Smooth muscle cell (in vitro differentiated cells): Measurements from ENCODE around the gene MPV17L2. TPM values are rescaled to one million over a fixed set of nuclear protein-coding genes. Genes with fewer than 3 reads are reported as not detected.

Experiments used
- DNase-seq: peaks from one replicate; lab custom pipeline; 2025; ENCODE audit not compliant: unreplicated experiment; lab: John Stamatoyannopoulos, UW
- H2AFZ ChIP-seq: fragments of 200-600 bp; sonication (generic); 2 replicates; pipeline ENCODE4 v1.6.0; 2016; ENCODE audit warnings: antibody characterized with exemption, low read depth, mild to moderate bottlenecking
- H3F3A ChIP-seq: fragments of 200-600 bp; sonication (generic); 2 replicates; pipeline ENCODE4 v1.6.0; 2017; ENCODE audit warnings: antibody characterized with exemption, low read depth
- H3K27ac ChIP-seq: fragments of 200-600 bp; sonication (generic); 2 replicates; pipeline ENCODE4 v1.5.1; 2016; ENCODE audit warnings: low read depth, mild to moderate bottlenecking
- H3K27me3 ChIP-seq: fragments of 200-600 bp; sonication (generic); 2 replicates; pipeline ENCODE4 v1.6.1; 2016; ENCODE audit warnings: low read depth, mild to moderate bottlenecking
- H3K36me3 ChIP-seq: fragments of 200-600 bp; sonication (generic); 2 replicates; pipeline ENCODE4 v1.5.1; 2016; ENCODE audit warnings: low read depth
- H3K4me1 ChIP-seq: fragments of 200-600 bp; sonication (generic); 2 replicates; pipeline ENCODE4 v1.5.1; 2016; ENCODE audit warnings: low read depth
- H3K4me2 ChIP-seq: fragments of 200-600 bp; sonication (generic); 2 replicates; pipeline ENCODE4 v1.6.0; 2016; ENCODE audit warnings: mild to moderate bottlenecking
- H3K4me3 ChIP-seq: fragments of 200-600 bp; sonication (generic); 2 replicates; pipeline ENCODE4 v1.5.1; 2016; ENCODE audit warnings: mild to moderate bottlenecking
- H3K79me2 ChIP-seq: fragments of 200-600 bp; sonication (generic); 2 replicates; pipeline ENCODE4 v1.6.0; 2016; ENCODE audit warnings: low read depth, mild to moderate bottlenecking
- H3K9ac ChIP-seq: fragments of 200-600 bp; sonication (generic); 2 replicates; pipeline ENCODE4 v1.6.0; 2016; ENCODE audit warnings: low read depth
- H3K9me3 ChIP-seq: fragments of 200-600 bp; sonication (generic); replicated peaks from 2 replicates; pipeline ENCODE4 v1.5.1; 2016; ENCODE audit warnings: low read depth
- H4K20me1 ChIP-seq: fragments of 200-600 bp; sonication (generic); 2 replicates; pipeline ENCODE4 v1.6.0; 2016; ENCODE audit warnings: low read depth
- WGBS: methylation state at CpG from one replicate; pipeline ENCODE4 v1.1.7; 2016; ENCODE audit warnings: low lambda C conversion rate; 5-methylcytosine and 5-hydroxymethylcytosine counted together
- polyA plus RNA-seq: library from polyadenylated mRNA; unstranded; fragments of >200 nt; fragmentation: Nextera tagmentation; extraction: Ambion mirVana; gene quantifications from 2 replicates; pipeline ENCODE4 v1.2.1, GENCODE V29; 2016
- total RNA-seq: library from RNA; depleted of rRNA; stranded (reverse); fragments of >200 nt; gene quantifications from 2 replicates; pipeline ENCODE4 v1.2.3, GENCODE V29; 2014
- TF ChIP-seq, protein P1 (sequence below): fragments of 200-600 bp; sonication (generic); IDR thresholded peaks from 2 replicates; pipeline ENCODE4 v1.5.1; 2017; ENCODE audit warnings: borderline replicate concordance, mild to moderate bottlenecking, antibody characterized with exemption; ENCODE audit not compliant: insufficient read depth, poor library complexity, severe bottlenecking

Gene MPV17L2
- total and polyA plus RNA-seq, 2 experiments from 2014 or later, result 11.6 to 28.7 TPM

DNA sequence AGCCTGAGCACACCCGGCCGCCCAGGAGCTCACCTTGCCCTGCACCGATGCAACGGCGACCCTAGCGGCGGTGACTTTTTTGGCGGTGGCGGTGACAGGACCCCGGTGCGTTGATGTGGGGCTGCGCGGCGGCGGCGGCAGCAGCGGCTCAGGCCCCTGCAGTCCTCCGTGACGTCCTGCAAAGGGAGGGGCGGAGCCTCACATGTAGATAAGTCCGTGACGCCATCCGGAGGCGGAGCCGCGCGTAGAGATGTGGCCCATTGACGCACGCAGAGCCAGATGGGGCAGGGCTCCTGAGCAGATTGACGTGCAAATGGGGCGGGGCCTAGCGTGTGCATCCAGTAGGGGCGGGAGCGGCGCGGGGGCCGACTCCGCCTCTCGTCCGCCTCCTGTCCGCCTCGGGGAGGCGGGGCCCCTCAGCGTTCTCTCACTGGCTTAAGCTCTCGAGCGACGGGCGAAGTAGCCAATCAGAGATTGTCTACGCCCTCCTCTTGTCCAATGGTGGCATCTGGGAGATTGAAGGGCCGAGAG lies 10.9 kb downstream of the MPV17L2 start, which contains the start of gene RAB3A:
Gene RAB3A (minus strand): TSS at position 180 of the 531 bp plus-strand sequence. CDS start 1,302 bp downstream, outside the sequence.
- Histone ChIP-seq H3K9me3 (no peaks in the 10 kb centered on the region), H3K27me3 (no peaks in the 10 kb centered on the region), H3F3A (peaks cover 7% of the 10 kb centered on the region), H3K27ac (peak within 1 kb of the TSS; percentile 97), H2AFZ (peak within 1 kb of the TSS; percentile 91), H3K79me2 (no peaks in the 10 kb centered on the region), H4K20me1 (peaks cover 18% of the 10 kb centered on the region), H3K4me1 (peaks cover 18% of the 10 kb centered on the region), H3K4me2 (peak within 1 kb of the TSS; percentile 91), H3K9ac (peak within 1 kb of the TSS; percentile 93), H3K4me3 (peak within 1 kb of the TSS; percentile 72), H3K36me3 (no peaks in the 10 kb centered on the region)
- peak; percentile 95 for DNase-seq
- TF ChIP-seq, protein P1, sequence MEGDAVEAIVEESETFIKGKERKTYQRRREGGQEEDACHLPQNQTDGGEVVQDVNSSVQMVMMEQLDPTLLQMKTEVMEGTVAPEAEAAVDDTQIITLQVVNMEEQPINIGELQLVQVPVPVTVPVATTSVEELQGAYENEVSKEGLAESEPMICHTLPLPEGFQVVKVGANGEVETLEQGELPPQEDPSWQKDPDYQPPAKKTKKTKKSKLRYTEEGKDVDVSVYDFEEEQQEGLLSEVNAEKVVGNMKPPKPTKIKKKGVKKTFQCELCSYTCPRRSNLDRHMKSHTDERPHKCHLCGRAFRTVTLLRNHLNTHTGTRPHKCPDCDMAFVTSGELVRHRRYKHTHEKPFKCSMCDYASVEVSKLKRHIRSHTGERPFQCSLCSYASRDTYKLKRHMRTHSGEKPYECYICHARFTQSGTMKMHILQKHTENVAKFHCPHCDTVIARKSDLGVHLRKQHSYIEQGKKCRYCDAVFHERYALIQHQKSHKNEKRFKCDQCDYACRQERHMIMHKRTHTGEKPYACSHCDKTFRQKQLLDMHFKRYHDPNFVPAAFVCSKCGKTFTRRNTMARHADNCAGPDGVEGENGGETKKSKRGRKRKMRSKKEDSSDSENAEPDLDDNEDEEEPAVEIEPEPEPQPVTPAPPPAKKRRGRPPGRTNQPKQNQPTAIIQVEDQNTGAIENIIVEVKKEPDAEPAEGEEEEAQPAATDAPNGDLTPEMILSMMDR, result no peak
- WGBS, result under 1% methylated on average over 38 of the region's 50 CpGs

DNA sequence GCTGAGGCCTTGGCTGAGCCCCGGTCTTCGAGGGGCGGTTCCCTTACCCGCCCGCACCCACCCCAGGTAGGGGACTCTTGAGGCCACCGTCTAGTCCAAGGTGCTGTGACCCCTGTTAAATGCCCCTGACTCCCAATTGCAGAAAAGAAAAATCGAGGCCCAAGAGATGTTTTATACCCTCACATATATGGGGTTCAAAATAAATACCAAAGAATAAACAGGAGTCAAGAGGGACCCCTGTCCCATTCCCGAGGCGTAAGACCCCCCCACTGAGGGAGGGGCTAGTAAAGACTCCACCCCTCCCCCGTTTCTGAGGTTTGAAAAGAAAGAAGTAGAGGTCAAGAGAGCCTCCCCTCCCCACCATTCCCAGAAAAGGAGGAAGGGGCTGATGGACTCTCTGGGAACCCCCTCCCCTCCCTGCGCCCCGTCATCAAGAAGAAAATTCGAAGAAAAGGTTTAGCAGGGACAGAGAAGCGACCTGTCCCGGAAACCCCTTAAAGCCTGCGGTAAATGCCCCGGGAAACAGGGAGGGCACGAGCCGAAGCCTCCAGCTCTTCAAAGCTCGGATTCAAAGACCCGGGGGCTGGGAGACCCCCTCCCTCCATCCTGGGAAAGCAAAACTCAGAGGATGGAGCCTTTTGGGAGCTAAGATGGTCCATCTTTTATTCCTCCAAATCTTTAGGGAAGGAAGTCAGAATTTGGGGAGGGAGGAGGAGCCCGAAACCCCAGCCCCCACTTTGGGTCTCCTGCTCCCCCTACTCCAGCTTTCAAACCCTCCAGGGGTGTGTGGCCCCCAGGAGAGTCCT lies 11.6 kb downstream of the MPV17L2 start:
- Histone ChIP-seq H4K20me1 (peaks cover 18% of the 10 kb centered on the region), H3K27me3 (no peaks in the 10 kb centered on the region), H3K79me2 (no peaks in the 10 kb centered on the region), H2AFZ (peak overlapping the region; percentile 91), H3K27ac (peak overlapping the region; percentile 97), H3K4me1 (peaks cover 18% of the 10 kb centered on the region), H3K36me3 (no peaks in the 10 kb centered on the region), H3K4me2 (peak overlapping the region; percentile 91), H3F3A (peaks cover 7% of the 10 kb centered on the region), H3K9me3 (no peaks in the 10 kb centered on the region), H3K4me3 (peak overlapping the region; percentile 72), H3K9ac (peak overlapping the region; percentile 93)
- WGBS, result 1% methylated on average over 20 of the region's 22 CpGs
- TF ChIP-seq, protein P1, result no peak
- peak; percentile 85 for DNase-seq

DNA sequence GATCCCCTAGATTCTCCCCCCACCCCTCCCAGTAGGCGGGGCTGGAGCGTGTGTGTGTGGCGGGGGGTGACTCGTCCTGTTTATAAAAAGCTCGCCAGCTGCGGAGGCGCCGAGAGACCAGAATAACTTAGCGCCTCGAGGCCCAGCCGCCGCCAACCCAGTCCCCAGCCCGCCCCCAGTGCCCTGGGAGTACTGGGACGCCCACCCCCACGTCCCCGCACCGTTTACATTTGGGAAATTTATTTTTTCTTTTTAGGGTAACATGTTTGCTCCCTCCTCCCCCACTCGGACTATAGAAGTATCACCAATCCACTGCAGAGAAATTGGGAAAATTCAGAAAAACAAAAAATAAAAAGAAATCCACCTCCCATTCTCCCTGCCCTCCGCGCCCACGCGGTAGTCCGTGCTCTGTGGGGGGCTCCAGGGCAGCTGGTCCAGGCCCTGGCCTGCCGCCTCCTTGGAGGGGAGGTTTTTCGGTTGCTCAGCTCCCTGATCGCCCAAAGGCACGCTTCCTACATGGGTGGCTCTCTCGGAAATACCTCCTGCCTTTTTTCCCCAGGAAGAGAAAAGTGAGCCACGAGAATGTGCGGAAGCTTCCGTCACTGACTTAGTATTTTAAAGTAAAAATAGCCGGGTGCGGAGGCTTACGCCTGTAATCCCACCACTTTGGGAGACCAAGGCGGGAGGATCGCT lies 12.3 kb downstream of the MPV17L2 start:
- 4% methylated on average over 32 of the region's 36 CpGs for WGBS
- peak overlapping the region; percentile 72 for H3K4me3 ChIP-seq
- H3K9ac ChIP-seq, result peak overlapping the region; percentile 93
- peak overlapping the region; percentile 91 for H2AFZ ChIP-seq
- no peaks in the 10 kb centered on the region for H3K36me3 ChIP-seq
- peaks cover 18% of the 10 kb centered on the region for H3K4me1 ChIP-seq
- peaks cover 7% of the 10 kb centered on the region for H3F3A ChIP-seq
- H3K27ac ChIP-seq, result peak overlapping the region; percentile 97
- H3K9me3 ChIP-seq, result no peaks in the 10 kb centered on the region
- peak; percentile 68 for DNase-seq
- no peaks in the 10 kb centered on the region for H3K27me3 ChIP-seq
- no peaks in the 10 kb centered on the region for H3K79me2 ChIP-seq
- peak overlapping the region; percentile 91 for H3K4me2 ChIP-seq
- H4K20me1 ChIP-seq, result peaks cover 18% of the 10 kb centered on the region
- TF ChIP-seq, protein P1, result no peak
